Right lobe of liver (tissue), 6 donors: Measurements from ENCODE around the gene KCNN1. TPM values are rescaled to one million over a fixed set of nuclear protein-coding genes. Genes with fewer than 3 reads are reported as not detected.

Experiments used
- ATAC-seq, 4 donors: fragments of 200-7000 bp; cut with Tn5 transposase; one replicate each; pipeline ENCODE4 v1.9.1; 2020; ENCODE audit warnings: mild to moderate bottlenecking in 4 of 4, moderate library complexity in 4 of 4
- DNase-seq, 3 donors: peaks; one replicate each; pipeline ENCODE4 v3.0.0-alpha.2; 2020
- H3K27ac ChIP-seq, 3 donors: fragments of 200-600 bp; one replicate each; pipeline ENCODE4 v1.8.0; 2022
- H3K27me3 ChIP-seq, 2 donors: fragments of 200-600 bp; one replicate each; pipeline ENCODE4 v1.8.0; 2022
- H3K36me3 ChIP-seq, 4 donors: fragments of 200-600 bp; sonication (generic) in 1 of 4; one replicate each; pipeline versions ENCODE4 v1.5.1 to v1.8.0; 2017 to 2022; ENCODE audit warnings: control low read depth in 1 of 4
- H3K4me1 ChIP-seq, 4 donors: fragments of 200-600 bp; sonication (generic) in 1 of 4; one replicate each; pipeline versions ENCODE4 v1.5.1 to v1.8.0; 2017 to 2022; ENCODE audit warnings: control low read depth in 1 of 4
- H3K4me3 ChIP-seq, 3 donors: fragments of 200-600 bp; one replicate each; pipeline ENCODE4 v1.8.0; 2022
- H3K9me3 ChIP-seq, 4 donors: fragments of 200-600 bp; sonication (generic) in 1 of 4; one replicate each; pipeline versions ENCODE4 v1.5.1 to v1.8.0; 2017 to 2022; ENCODE audit warnings: control low read depth in 1 of 4
- POLR2A ChIP-seq: fragments of 450-650 bp; IDR thresholded peaks from one replicate; pipeline ENCODE4 v1.6.1; 2017; ENCODE audit warnings: antibody characterized with exemption, mild to moderate bottlenecking
- WGBS: methylation state at CpG from one replicate; pipeline ENCODE4 v1.1.6; 2018; ENCODE audit warnings: low coverage, low lambda C conversion rate; ENCODE audit not compliant: insufficient coverage; ENCODE audit errors: missing lambda C conversion rate; 5-methylcytosine and 5-hydroxymethylcytosine counted together
- intact Hi-C, 2 donors: fragments of 100-400 bp; cut with DNase I; formaldehyde crosslinking; loops; one replicate each; pipeline versions ENCODE4 v1.11.2 to v1.14.1; 2022
- total RNA-seq, 6 experiments: library from RNA; depleted of rRNA in 2 of 6; stranded (reverse); fragments of >200 nt in 2 of 6; fragmentation: NEBNext Ultra II Directional in 3 of 6; extraction: Animal tissue kit (Norgen Biotek cat#: 25700) in 3 of 6; gene quantifications; one replicate each; pipeline versions ENCODE4 v1.1.0 to v1.2.4, GENCODE V29; 2016 to 2023
- TF ChIP-seq, protein P1 (sequence below), 4 donors: fragments of 200-600 bp in 3 of 4; fragments of 450-650 bp in 1 of 4; IDR thresholded peaks; one replicate each; pipeline versions ENCODE4 v1.5.1 to v1.8.0; 2016 to 2022; ENCODE audit warnings: antibody characterized with exemption in 4 of 4, mild to moderate bottlenecking in 2 of 4
- donor health status: DM: no; HTN: yes; CAD: no.
- donor health status: DM: no; HTN: no; CAD: no.
- donor health status: DM: no; HTN: no; CAD: no.
- donor health status: DM: no; HTN: yes; CAD: no.
- donor health status: DM: no; HTN: yes; CAD: no.

KCNN1 gene
- total RNA-seq, 6 experiments from 2014 or later, result not detected

DNA sequence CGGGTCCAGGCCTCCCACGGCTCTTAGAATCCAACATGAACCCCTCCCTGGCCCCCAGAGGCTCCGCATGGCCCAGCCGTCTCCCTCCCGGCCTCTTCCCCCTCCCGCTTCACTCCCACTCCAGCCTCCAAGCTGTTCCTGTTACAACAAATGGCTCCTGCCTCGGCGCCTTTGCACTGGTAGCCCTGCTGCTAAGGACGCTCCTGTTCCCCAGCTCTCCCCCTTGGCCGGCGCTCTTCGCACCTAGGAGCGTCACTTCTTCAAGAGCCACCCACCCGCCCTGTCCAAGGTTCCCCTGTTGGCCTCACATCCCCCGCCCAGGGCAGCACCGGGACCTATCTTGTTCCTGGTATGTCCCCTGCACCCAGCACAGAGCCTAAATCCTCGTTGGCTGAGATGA, 24.7 kb upstream of the KCNN1 start:
- DNase-seq (no peak), ATAC-seq (no peak)
- Histone ChIP-seq H3K36me3 (peaks cover 0 to 6% (median 0%) of the 10 kb centered on the region in 4 donors), H3K4me1 (peaks cover 0 to 1% (median 0%) of the 10 kb centered on the region in 4 donors), H3K27me3 (no peaks in the 10 kb centered on the region), H3K9me3 (no peaks in the 10 kb centered on the region), H3K4me3 (no peak overlapping the region), H3K27ac (no peak overlapping the region)
- intact Hi-C loops, result loop anchor here in 1 of 2 donors (5.0 to 10.0 kb wide), 2 partner anchors 50 to 123 kb away; no protein-coding TSS in a partner anchor
- TF ChIP-seq POLR2A, result no peak
- TF ChIP-seq, protein P1, sequence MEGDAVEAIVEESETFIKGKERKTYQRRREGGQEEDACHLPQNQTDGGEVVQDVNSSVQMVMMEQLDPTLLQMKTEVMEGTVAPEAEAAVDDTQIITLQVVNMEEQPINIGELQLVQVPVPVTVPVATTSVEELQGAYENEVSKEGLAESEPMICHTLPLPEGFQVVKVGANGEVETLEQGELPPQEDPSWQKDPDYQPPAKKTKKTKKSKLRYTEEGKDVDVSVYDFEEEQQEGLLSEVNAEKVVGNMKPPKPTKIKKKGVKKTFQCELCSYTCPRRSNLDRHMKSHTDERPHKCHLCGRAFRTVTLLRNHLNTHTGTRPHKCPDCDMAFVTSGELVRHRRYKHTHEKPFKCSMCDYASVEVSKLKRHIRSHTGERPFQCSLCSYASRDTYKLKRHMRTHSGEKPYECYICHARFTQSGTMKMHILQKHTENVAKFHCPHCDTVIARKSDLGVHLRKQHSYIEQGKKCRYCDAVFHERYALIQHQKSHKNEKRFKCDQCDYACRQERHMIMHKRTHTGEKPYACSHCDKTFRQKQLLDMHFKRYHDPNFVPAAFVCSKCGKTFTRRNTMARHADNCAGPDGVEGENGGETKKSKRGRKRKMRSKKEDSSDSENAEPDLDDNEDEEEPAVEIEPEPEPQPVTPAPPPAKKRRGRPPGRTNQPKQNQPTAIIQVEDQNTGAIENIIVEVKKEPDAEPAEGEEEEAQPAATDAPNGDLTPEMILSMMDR (IDR thresholded peaks at IDR 0.05), result no peak
- WGBS, result 92% methylated on average over 12 of the region's 17 CpGs

DNA sequence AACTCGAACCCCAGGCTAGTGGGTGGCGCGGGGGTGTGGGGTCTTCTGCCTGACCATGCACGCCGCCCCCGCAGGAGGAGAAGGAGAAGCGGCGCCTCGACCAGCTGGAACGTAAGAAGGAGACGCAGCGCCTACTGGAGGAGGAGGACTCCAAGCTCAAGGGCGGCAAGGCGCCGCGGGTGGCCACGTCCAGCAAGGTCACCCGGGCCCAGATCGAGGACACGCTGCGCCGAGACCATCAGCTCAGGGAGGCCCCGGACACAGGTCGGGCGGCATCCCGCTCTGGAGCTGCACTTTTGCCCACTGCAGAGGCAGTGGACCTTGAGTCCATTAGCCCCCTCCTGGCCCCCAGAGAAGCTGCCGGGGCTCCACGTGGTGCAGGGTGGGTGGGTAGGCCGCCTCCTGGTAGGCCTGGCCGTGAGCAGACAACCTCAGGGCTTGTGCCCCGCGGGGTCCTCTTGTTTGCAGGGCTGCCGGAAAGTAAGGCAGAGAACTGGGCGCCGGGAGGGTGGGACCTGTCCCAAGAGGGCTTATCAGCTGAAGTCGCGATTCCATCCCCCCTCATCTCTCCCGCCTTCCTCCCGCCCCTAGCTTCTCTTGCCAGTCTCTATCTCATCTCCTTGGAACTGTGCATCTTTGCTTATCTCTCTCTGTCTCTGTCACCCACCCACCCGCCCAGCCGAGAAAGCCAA, 24.2 kb upstream of the KCNN1 start:
- ATAC-seq, result no peak
- Histone ChIP-seq H3K27me3 (no peaks in the 10 kb centered on the region), H3K36me3 (peaks cover 0 to 6% (median 0%) of the 10 kb centered on the region in 4 donors), H3K9me3 (no peaks in the 10 kb centered on the region), H3K4me1 (peaks cover 0 to 5% (median 0%) of the 10 kb centered on the region in 4 donors), H3K4me3 (no peak overlapping the region), H3K27ac (no peak overlapping the region)
- TF ChIP-seq POLR2A, result no peak
- TF ChIP-seq, protein P1 (IDR thresholded peaks at IDR 0.05), result no peak
- no peak for DNase-seq
- 78% methylated on average over 13 of the region's 41 CpGs for WGBS
- intact Hi-C loops, result loop anchor here in 1 of 2 donors (5.0 to 10.0 kb wide), 2 partner anchors 50 to 122 kb away; no protein-coding TSS in a partner anchor

DNA sequence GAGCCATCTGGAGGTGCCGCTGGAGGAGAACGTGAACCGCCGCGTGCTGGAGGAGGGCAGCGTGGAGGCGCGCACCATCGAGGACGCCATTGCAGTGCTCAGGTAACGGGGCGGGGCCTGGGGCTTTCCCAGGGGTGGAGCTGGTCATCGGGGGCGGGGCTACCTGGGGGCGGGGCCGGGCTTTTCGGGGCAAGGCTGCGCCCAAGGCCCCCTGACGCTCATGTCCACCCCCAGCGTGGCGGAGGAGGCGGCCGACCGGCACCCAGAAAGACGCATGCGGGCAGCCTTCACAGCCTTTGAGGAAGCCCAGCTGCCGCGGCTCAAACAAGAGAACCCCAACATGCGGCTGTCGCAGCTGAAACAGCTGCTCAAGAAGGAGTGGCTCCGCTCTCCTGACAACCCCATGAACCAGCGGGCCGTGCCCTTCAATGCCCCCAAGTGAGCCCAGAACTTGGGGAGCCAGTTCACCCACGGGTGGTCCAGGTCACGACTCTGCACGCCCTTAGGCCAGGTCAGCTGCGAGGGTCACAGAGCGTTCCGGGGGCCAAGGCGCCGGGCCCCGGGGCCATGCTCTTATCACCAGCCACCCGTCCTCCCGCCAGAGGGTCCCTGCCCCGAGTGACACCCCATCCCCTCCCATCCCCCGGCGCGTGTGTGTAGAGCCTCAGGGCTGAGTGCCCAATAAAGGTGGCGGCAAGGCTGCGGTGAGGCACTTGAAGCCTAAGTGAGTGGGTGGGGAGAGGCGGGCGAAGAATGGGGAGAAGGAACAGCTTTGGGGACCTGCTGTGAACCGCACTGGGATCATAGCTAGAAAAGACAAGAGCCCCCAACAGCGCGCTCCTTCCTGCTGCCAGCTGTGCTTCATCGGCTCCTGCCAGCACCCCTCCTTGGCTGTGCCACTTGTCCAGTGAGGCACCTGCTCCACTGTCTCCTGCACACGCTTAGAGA, 23.4 kb upstream of the KCNN1 start:
- H3K27me3 ChIP-seq, result no peaks in the 10 kb centered on the region
- DNase-seq (no peak), ATAC-seq (no peak)
- no peaks in the 10 kb centered on the region for H3K9me3 ChIP-seq
- H3K36me3 ChIP-seq, result peaks cover 0 to 6% (median 0%) of the 10 kb centered on the region in 4 donors
- H3K4me3 ChIP-seq, result no peak overlapping the region
- intact Hi-C loops, result loop anchor here in 1 of 2 donors (5.0 to 10.0 kb wide), 2 partner anchors 49 to 121 kb away; no protein-coding TSS in a partner anchor
- TF ChIP-seq, protein P1 (IDR thresholded peaks at IDR 0.05), result no peak
- no peak for TF ChIP-seq POLR2A
- peaks cover 0 to 5% (median 0%) of the 10 kb centered on the region in 4 donors for H3K4me1 ChIP-seq
- H3K27ac ChIP-seq, result no peak overlapping the region
- WGBS, result 100% methylated on average over 2 of the region's 57 CpGs

DNA sequence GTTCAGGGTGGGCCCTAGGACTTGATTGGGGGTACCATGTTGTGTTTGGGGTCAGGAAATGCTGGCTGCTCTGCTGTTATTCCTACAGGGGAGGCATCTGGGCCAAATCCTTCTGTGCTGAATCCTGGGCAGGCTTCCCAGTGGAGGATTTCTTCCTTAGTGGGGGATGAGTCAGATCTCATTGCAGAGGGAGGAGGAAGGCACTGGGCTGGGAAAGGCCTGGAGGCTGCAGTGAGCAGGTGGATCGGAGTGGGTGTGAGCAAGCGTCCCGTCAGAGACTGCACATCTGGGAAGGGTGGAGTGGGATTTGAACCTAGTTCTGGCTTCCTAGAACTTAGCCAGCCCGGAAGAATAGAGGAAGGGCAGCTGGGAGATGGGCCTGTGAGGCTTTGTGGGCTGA, 22.6 kb upstream of the KCNN1 start:
- Histone ChIP-seq H3K36me3 (peaks cover 0 to 6% (median 0%) of the 10 kb centered on the region in 4 donors), H3K9me3 (no peaks in the 10 kb centered on the region), H3K27me3 (no peaks in the 10 kb centered on the region), H3K4me1 (peaks cover 0 to 5% (median 0%) of the 10 kb centered on the region in 4 donors), H3K4me3 (no peak overlapping the region), H3K27ac (no peak overlapping the region)
- TF ChIP-seq, protein P1 (IDR thresholded peaks at IDR 0.05), result no peak
- TF ChIP-seq POLR2A, result no peak
- intact Hi-C loops, result loop anchor here in 1 of 2 donors (5.0 to 10.0 kb wide), 2 partner anchors 48 to 120 kb away; no protein-coding TSS in a partner anchor
- WGBS, result 93% methylated on average over 4 of the region's 4 CpGs
- ATAC-seq (no peak), DNase-seq (no peak)
